ENCODE results near the gene ERCC1.

Gene ERCC1

DNA sequence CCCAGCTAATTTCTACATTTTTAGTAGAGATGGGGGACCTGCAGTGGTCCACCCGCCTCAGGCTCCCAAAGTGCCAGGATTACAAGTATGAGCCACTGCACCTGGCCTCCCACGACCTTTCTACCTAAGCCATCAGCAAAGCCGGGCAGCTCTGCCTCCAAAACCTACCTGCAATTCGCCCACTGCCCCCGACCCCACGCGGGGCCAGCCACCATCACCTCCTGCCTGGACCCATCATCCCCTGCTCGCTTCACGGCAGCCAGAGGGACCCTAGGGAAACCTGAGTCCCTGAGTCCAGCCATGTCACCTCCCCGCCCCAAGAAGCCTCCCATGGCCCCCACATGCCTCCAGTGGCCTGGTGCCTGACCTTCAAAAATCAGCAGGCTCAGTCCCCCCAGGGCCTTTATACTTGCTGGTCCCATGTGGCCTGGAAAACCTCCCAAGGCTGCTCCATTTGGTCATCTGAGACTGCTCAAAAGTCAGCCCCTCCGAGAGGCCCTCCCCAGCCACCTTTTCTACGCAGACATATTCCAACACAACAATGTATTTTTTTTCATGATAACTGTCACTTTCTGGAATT is 65.4 kb downstream of the ERCC1 start:
- TF ChIP-seq, protein P1, sequence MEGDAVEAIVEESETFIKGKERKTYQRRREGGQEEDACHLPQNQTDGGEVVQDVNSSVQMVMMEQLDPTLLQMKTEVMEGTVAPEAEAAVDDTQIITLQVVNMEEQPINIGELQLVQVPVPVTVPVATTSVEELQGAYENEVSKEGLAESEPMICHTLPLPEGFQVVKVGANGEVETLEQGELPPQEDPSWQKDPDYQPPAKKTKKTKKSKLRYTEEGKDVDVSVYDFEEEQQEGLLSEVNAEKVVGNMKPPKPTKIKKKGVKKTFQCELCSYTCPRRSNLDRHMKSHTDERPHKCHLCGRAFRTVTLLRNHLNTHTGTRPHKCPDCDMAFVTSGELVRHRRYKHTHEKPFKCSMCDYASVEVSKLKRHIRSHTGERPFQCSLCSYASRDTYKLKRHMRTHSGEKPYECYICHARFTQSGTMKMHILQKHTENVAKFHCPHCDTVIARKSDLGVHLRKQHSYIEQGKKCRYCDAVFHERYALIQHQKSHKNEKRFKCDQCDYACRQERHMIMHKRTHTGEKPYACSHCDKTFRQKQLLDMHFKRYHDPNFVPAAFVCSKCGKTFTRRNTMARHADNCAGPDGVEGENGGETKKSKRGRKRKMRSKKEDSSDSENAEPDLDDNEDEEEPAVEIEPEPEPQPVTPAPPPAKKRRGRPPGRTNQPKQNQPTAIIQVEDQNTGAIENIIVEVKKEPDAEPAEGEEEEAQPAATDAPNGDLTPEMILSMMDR (IDR thresholded peaks at IDR 0.05; ENCODE audit: low read depth, low read length) = no peak

DNA sequence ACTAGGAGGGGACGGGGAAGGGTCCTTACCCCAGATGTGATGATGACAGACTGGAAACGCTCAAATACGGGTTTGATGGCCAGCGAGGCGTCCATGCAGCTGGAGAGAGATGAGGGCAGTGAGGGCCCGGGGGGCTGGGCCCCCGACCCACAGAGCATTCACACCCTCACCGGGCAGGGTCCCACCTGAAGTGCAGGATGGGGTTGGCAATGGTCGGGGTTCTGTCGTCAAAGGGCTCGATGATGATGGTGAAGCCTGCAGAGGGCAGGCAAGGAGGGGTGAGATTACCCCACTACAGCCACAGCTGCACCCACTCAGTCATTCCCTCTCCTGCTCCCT is 66.3 kb downstream of the ERCC1 start:
- TF ChIP-seq, protein P1 (IDR thresholded peaks at IDR 0.05; ENCODE audit: low read depth, low read length) = no peak
- H3K4me3 ChIP-seq (ENCODE audit: low read depth, low read length) = no peak overlapping the region

More for the DNA sequence above, 65.4 kb downstream of the ERCC1 start:
- no peak overlapping the region for H3K4me3 ChIP-seq (ENCODE audit: low read depth, low read length)

Measured in WI38 (cell line).